HEK293 (cell line): ENCODE data around the gene RUNX1.
A peak's percentile ranks its signal among the peaks of the same experiment; 100 is the strongest.

Source experiments
- ATF2 ChIP-seq: fragments of 450-650 bp; formaldehyde crosslinking; IDR thresholded peaks from 2 replicates; pipeline ENCODE4 v1.5.1; 2016; ENCODE audit warnings: missing biosample characterization, missing genetic modification characterization, low read depth
- BCL6B ChIP-seq: fragments of 450-650 bp; formaldehyde crosslinking; IDR thresholded peaks from 2 replicates; pipeline ENCODE4 v1.5.1; 2017; ENCODE audit warnings: missing biosample characterization, missing genetic modification characterization
- GLI2 ChIP-seq: fragments of 450-650 bp; formaldehyde crosslinking; IDR thresholded peaks from 2 replicates; pipeline ENCODE4; 2017; ENCODE audit warnings: missing biosample characterization, missing genetic modification characterization, low read depth, borderline replicate concordance
- INSM2 ChIP-seq: fragments of 450-650 bp; formaldehyde crosslinking; IDR thresholded peaks from 2 replicates; pipeline ENCODE4 v1.5.1; 2016; ENCODE audit warnings: missing biosample characterization, missing genetic modification characterization
- KLF9 ChIP-seq: fragments of 450-650 bp; formaldehyde crosslinking; IDR thresholded peaks from 2 replicates; pipeline ENCODE4 v1.5.1; 2016; ENCODE audit warnings: missing biosample characterization, missing genetic modification characterization, low read depth
- MZF1 ChIP-seq: fragments of 450-650 bp; formaldehyde crosslinking; IDR thresholded peaks from 2 replicates; pipeline ENCODE4 v1.5.1; 2017; ENCODE audit warnings: missing biosample characterization, missing genetic modification characterization, borderline replicate concordance
- PRDM2 ChIP-seq: fragments of 450-650 bp; formaldehyde crosslinking; IDR thresholded peaks from 2 replicates; pipeline ENCODE4 v1.5.1; 2016; ENCODE audit warnings: missing biosample characterization, missing genetic modification characterization, borderline replicate concordance
- PRDM6 ChIP-seq: fragments of 450-650 bp; formaldehyde crosslinking; IDR thresholded peaks from 2 replicates; pipeline ENCODE4 v1.5.1; 2017; ENCODE audit warnings: missing biosample characterization, missing genetic modification characterization
- SETDB1 ChIP-seq: IDR thresholded peaks from one replicate; pipeline ENCODE4 v1.6.1; 2017; ENCODE audit warnings: mild to moderate bottlenecking, low read length, moderate library complexity, mixed read lengths; ENCODE audit not compliant: insufficient read length
- YY2 ChIP-seq: fragments of 450-650 bp; formaldehyde crosslinking; IDR thresholded peaks from 2 replicates; pipeline ENCODE4 v1.5.1; 2016; ENCODE audit warnings: missing biosample characterization, missing genetic modification characterization
- ZBTB1 ChIP-seq: fragments of 450-650 bp; formaldehyde crosslinking; IDR thresholded peaks from 2 replicates; pipeline ENCODE4 v1.5.1; 2016; ENCODE audit warnings: missing biosample characterization, missing genetic modification characterization
- ZBTB6 ChIP-seq: fragments of 450-650 bp; formaldehyde crosslinking; IDR thresholded peaks from 2 replicates; pipeline ENCODE4 v1.5.1; 2017; ENCODE audit warnings: missing biosample characterization, missing genetic modification characterization
- ZBTB7A ChIP-seq: fragments of 450-650 bp; formaldehyde crosslinking; IDR thresholded peaks from 2 replicates; pipeline ENCODE4 v1.5.1; 2016; ENCODE audit warnings: low read depth, missing biosample characterization, missing genetic modification characterization
- ZNF133 ChIP-seq: fragments of 450-650 bp; formaldehyde crosslinking; IDR thresholded peaks from 2 replicates; pipeline ENCODE4 v1.5.1; 2016; ENCODE audit warnings: missing biosample characterization, missing genetic modification characterization
- ZNF146 ChIP-seq: fragments of 450-650 bp; formaldehyde crosslinking; IDR thresholded peaks from 2 replicates; pipeline ENCODE4 v1.5.1; 2016; ENCODE audit warnings: missing biosample characterization, missing genetic modification characterization
- ZNF157 ChIP-seq: fragments of 450-650 bp; formaldehyde crosslinking; IDR thresholded peaks from 2 replicates; pipeline ENCODE4 v1.5.1; 2016; ENCODE audit warnings: missing biosample characterization, missing genetic modification characterization
- ZNF175 ChIP-seq: fragments of 450-650 bp; formaldehyde crosslinking; IDR thresholded peaks from 2 replicates; pipeline ENCODE4 v1.5.1; 2016; ENCODE audit warnings: missing biosample characterization, missing genetic modification characterization
- ZNF19 ChIP-seq: fragments of 450-650 bp; formaldehyde crosslinking; IDR thresholded peaks from 2 replicates; pipeline ENCODE4; 2016; ENCODE audit warnings: missing biosample characterization, missing genetic modification characterization, low read depth
- ZNF362 ChIP-seq: fragments of 450-650 bp; formaldehyde crosslinking; IDR thresholded peaks from 2 replicates; pipeline ENCODE4 v1.5.1; 2016; ENCODE audit warnings: missing biosample characterization, missing genetic modification characterization
- ZNF555 ChIP-seq: fragments of 450-650 bp; formaldehyde crosslinking; conservative IDR thresholded peaks from 2 replicates; pipeline ENCODE4 v1.5.1; 2017; ENCODE audit warnings: missing biosample characterization, mild to moderate bottlenecking, missing genetic modification characterization, inconsistent platforms
- ZNF629 ChIP-seq: fragments of 450-650 bp; formaldehyde crosslinking; IDR thresholded peaks from 2 replicates; pipeline ENCODE4 v1.5.1; 2017; ENCODE audit warnings: missing biosample characterization, missing genetic modification characterization
- ZNF664 ChIP-seq: fragments of 450-650 bp; formaldehyde crosslinking; IDR thresholded peaks from 2 replicates; pipeline ENCODE4 v1.5.1; 2016; ENCODE audit warnings: missing biosample characterization, missing genetic modification characterization
- ZNF768 ChIP-seq: fragments of 450-650 bp; formaldehyde crosslinking; IDR thresholded peaks from 2 replicates; pipeline ENCODE4 v1.5.1; 2018; ENCODE audit warnings: missing biosample characterization, mild to moderate bottlenecking, missing genetic modification characterization
- ZXDB ChIP-seq: fragments of 450-650 bp; formaldehyde crosslinking; IDR thresholded peaks from 2 replicates; pipeline ENCODE4 v1.5.1; 2016; ENCODE audit warnings: missing biosample characterization, missing genetic modification characterization

Gene RUNX1

GRCh38 chr21:34845521-34846451 lies 203.3 kb downstream of the RUNX1 start (continued):
- peak; percentile 96 for TF ChIP-seq GLI2
- no peak; the same call in 1 of the 2 replicates for TF ChIP-seq ZBTB6 (tag by site-specific recombination)
- TF ChIP-seq ZNF175 (tag by site-specific recombination) = no peak
- TF ChIP-seq ZBTB1 (tag by site-specific recombination) = peak; percentile 99
- TF ChIP-seq PRDM6 (tag by site-specific recombination) = peak; percentile 90
- TF ChIP-seq ZNF362 (tag by site-specific recombination) = peak; percentile 99
- TF ChIP-seq MZF1 = peak; percentile 86
- no peak for TF ChIP-seq ZNF555 (tag by site-specific recombination)
- TF ChIP-seq ZBTB7A (tag by site-specific recombination) = no peak
- TF ChIP-seq ZXDB = peak; percentile 96
- no peak for TF ChIP-seq SETDB1
- no peak for TF ChIP-seq ZNF146
- TF ChIP-seq ATF2 (tag by site-specific recombination) = peak; percentile 43; the same call in 1 of the 2 replicates
- no peak for TF ChIP-seq BCL6B (tag by site-specific recombination)
- peak; percentile 93 for TF ChIP-seq ZNF629 (tag by site-specific recombination)
- TF ChIP-seq INSM2 (tag by site-specific recombination) = peak; percentile 99
- no peak for TF ChIP-seq ZNF133 (tag by site-specific recombination)
- no peak for TF ChIP-seq ZNF768
- TF ChIP-seq ZNF664 = no peak
- TF ChIP-seq ZNF157 (tag by site-specific recombination) = no peak
- no peak for TF ChIP-seq YY2 (tag by site-specific recombination)
- TF ChIP-seq PRDM2 (tag by site-specific recombination) = no peak
- TF ChIP-seq ZNF19 (tag by site-specific recombination) = 0 out of 2 replicates have a peak, but pooled peaks have one; percentile 34
- TF ChIP-seq KLF9 = 0 out of 2 replicates have a peak, but pooled peaks have one; percentile 37
